ENCODE data around the gene TTLL4.

The TTLL4 gene

GRCh38 chr2:218776488-218776887 is 65.9 kb downstream of the TTLL4 start:
- TF ChIP-seq ZFX (IDR thresholded peaks at IDR 0.05), result no peak
- no peak for TF ChIP-seq CTCF (conservative IDR thresholded peaks at IDR 0.05)
- no peak overlapping the region for H3K27ac ChIP-seq

GRCh38 chr2:218777276-218777990 is 66.8 kb downstream of the TTLL4 start:
- no peak overlapping the region for H3K27ac ChIP-seq
- TF ChIP-seq CTCF (conservative IDR thresholded peaks at IDR 0.05), result no peak
- TF ChIP-seq ZFX (IDR thresholded peaks at IDR 0.05), result no peak

- TF ChIP-seq ZFX (IDR thresholded peaks at IDR 0.05) (no peak), CTCF (conservative IDR thresholded peaks at IDR 0.05) (no peak)
These were observed 69.4 kb downstream of the TTLL4 start for GRCh38 chr2:218780046-218780445.

GRCh38 chr2:218780851-218781690 is 70.4 kb downstream of the TTLL4 start:
- H3K27ac ChIP-seq, result no peak overlapping the region
- TF ChIP-seq ZFX (IDR thresholded peaks at IDR 0.05), result no peak
- TF ChIP-seq CTCF (conservative IDR thresholded peaks at IDR 0.05), result no peak

More at GRCh38 chr2:218780046-218780445, 69.4 kb downstream of the TTLL4 start:
- H3K27ac ChIP-seq, result no peak overlapping the region

DNA sequence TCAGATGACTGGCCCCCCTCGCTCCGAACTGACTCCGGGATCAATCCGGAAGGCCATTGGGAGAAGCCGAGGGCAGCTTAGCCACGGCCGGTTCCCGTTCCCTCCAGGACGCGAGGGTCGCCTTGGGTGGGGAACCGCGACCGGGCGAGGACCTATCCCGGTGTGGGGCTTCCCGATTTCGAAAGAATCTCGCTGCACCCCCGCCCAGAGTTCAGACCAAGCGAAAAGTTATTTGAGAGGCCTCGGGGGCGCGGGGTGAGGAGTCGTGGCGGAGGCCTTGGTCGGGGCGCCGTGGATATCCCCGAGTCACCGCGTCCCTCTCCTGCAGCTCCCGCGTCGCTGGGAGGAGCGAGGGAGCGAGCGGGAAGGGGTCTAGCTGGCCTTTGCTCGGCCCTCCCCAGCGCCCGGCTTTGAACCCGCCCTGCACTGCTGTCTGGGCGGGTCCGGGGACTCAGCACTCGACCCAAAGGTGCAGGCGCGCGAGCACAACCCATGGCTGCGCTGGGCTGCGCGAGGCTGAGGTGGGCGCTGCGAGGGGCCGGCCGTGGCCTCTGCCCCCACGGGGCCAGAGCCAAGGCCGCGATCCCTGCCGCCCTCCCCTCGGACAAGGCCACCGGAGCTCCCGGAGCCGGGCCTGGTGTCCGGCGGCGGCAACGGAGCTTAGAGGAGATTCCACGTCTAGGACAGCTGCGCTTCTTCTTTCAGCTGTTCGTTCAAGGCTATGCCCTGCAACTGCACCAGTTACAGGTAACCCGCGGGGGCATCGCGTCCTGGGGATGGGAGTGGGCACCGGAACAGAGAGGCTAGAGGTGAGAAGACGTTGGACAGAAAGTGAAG is 71.3 kb downstream of the TTLL4 start, which contains the start of gene CYP27A1:
TSS of gene CYP27A1 (plus strand) at position 457 of the 837 bp plus-strand sequence. CDS start at position 493, 36 bp downstream.
- H3K27ac ChIP-seq, result no peak within 1 kb of the TSS
- TF ChIP-seq CTCF (conservative IDR thresholded peaks at IDR 0.05) (no peak), ZFX (IDR thresholded peaks at IDR 0.05) (no peak)

GRCh38 chr2:218782528-218782844 is 71.9 kb downstream of the TTLL4 start:
- TF ChIP-seq CTCF (conservative IDR thresholded peaks at IDR 0.05) (no peak), ZFX (IDR thresholded peaks at IDR 0.05) (no peak)

More at GRCh38 chr2:218782528-218782844, 71.9 kb downstream of the TTLL4 start:
- no peak overlapping the region for H3K27ac ChIP-seq
